Epidermal melanocyte (primary cell): Measurements from ENCODE around the gene PLEKHG1.

Experiments used
- DNase-seq: peaks from one replicate; pipeline ENCODE4 v3.0.0; 2011; ENCODE audit warnings: low spot score; ENCODE audit not compliant: insufficient read length

The PLEKHG1 gene

GRCh38 chr6:150588888-150589499, 10.7 kb upstream of the PLEKHG1 start:
- DNase-seq, result no peak

- DNase-seq, result no peak
Measured at GRCh38 chr6:150589852-150590251, 9.8 kb upstream of the PLEKHG1 start.

- no peak for DNase-seq
Measured at GRCh38 chr6:150590446-150590845, 9.2 kb upstream of the PLEKHG1 start.

DNA sequence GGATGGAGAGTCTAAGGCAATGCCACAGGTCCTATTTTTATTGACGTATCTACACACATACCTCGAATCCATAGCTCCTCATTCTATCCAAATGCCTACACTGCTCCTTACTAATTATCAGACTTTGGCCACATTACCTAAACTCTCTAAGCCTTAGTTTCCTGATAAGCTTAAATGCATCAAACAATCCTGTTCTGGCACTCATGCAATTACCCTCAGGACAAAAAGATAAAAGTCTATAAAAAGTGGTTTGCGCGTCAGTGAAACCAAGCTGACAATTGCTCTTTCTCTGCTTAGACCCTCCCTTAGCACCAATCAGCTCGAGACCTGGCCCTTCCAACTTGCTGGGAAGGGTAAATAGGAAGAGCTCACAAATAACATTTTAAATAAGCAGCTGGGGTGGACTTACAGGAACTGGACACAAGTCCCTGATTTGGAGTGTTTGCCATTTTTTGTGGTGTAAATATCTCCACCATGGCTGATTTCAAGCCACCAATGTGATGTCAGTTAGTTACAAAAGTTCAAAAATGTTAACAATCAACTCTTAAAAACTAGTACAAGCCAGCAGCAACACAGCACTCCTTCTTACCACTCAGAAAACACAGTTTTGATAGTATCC, 7.2 kb upstream of the PLEKHG1 start:
- no peak for DNase-seq

GRCh38 chr6:150593119-150593518, 6.6 kb upstream of the PLEKHG1 start:
- DNase-seq, result no peak

DNA sequence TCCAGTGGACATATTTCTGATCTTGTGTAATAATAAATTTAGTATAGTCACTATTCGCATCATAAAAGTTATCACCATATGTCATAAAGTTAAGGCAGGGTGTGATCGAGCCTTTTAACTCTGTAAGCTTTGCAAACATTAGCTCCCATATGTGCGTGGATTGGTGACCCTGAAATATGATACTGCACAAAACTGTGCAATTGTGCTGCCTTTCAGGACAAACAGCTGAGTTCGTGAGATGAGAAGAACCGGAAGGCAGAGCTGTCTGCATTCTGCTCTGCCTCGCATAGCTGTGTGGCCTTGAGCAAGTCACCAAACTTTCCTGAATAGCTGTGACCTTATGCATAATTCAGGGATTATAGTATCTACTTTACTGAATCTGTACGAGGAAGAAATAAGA, 3.2 kb upstream of the PLEKHG1 start:
- no peak for DNase-seq

GRCh38 chr6:150598401-150598800, 1.3 kb upstream of the PLEKHG1 start:
- no peak for DNase-seq

DNA sequence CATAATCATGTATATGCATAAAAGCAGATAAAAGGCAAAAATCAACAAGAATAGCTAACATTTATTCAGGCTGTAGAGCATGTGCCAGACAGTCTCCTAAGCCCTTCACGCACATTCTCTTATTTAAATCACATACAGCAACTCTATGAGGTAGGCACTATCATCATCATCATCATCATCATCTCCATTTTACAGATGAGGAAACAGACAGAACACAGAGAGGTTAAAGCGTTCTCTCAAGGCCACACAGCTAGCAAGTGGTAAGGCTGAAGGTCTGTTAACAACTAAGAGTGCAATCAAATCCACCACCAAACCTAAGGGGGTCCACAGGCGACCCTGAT, 857 bp upstream of the PLEKHG1 start:
- no peak for DNase-seq

DNA sequence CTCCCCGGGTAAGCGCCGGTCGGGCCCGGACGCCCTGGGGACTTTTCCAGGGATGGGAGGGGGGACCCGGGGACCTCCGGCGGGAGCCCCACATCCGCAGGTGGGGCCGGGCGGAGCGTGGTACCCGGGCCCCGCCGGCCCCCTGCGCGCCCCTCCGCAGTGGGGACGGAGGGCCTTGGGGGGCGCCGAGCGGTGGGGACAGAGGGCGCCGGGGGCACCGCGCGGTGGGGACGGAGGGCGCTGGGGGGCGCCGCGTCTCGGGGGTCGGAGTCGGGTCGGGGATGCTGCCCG, 270 bp downstream of the PLEKHG1 start:
- no peak for DNase-seq

DNA sequence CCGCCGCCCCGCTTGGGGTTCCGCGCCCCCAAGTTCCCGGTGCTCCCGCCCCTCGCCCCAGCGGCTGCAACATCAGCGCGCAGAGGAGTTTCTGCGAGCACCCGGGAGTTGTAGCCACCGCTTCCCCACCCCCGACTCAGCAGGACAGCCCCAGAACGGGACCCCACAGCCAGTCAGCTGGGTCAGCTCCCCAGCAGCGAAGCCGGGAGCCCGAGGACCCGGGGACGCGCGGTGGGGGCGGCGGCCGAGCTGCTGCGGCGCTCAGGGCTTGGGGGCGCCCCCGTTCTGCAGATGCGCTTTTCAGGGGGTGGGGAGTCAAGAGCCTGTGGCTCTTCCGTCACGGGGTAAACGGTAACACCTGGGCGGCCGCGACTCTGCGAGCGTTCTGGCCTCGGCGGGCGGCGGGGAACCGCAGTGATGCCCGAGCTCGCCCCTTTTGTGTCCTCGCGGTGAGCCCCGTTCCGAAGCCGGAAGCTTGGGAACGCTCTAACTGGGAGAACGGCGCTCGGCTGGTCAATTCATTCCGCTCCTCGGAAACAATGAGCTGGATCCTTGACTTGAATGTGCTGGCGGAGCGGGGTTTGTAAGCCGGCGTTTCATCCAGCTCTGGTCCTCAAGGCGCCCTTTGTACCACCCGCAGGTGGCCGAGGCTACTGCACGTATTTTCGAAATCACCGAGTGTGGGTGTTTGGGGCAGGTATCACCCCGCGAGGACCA, 774 bp downstream of the PLEKHG1 start:
- DNase-seq, result peak; percentile 81

DNA sequence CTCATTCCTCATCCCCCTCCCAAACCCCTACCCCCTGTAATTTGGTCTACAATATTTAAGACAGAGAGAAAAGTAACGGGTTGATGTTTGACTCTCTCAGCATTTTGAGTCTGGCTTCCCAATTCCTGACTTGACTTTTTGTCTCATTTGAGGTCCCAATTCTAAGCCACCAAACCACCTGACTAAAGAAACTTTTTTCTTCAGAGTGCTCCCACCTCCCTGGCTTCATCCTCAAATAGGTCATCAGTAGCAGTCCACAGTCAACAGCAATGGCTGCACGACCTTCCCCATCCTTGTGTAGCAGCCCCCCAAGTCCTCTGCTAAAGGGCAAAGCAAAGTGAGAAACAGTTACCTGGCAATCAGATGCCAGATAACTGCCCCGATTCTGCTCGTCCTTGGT, 1.8 kb downstream of the PLEKHG1 start:
- DNase-seq, result no peak

- no peak for DNase-seq
Measured at GRCh38 chr6:150603176-150603575, 3.5 kb downstream of the PLEKHG1 start.

DNA sequence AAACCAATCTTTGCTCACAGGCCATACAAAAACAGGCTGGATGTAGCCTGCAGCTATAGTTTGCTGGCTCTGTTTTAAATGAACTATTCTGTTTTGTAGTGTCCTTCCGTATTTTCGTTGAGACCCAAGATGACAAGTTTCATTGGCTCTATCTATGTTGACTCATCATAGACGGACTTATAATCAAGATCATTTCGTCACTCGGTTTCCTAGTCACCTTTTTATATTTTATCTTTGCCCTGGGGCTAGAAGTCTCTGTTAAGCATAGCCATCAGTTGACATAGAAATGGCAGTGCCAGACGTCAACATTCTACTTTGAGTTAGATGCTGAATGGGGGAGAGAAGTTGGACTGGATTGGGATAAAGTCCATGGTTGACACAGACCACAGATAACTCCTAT, 4.8 kb downstream of the PLEKHG1 start:
- no peak for DNase-seq

- no peak for DNase-seq
Measured at GRCh38 chr6:150605333-150605732, 5.6 kb downstream of the PLEKHG1 start.

DNA sequence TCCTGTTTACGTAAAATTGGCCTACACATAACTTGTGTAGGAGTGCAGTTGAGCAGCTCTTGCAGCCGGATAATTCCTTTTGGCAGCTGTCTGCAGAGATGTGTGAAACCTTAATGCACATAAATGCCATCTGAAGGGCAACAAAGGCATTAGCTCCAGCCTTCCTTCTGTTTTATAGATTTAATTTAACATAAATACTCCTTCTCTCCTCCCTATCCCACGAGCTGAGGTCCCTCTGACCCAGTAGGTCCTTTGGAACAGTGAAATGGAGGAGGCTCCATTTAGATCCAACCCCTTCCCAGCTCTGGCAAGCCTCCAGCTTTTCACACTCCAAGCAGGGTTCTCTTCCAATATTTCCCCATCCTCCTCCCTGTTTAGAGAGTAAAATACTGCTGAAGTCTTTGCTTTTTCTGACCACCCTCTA, 6.5 kb downstream of the PLEKHG1 start:
- no peak for DNase-seq

- no peak for DNase-seq
Measured at GRCh38 chr6:150606647-150607328, 7.1 kb downstream of the PLEKHG1 start.

DNA sequence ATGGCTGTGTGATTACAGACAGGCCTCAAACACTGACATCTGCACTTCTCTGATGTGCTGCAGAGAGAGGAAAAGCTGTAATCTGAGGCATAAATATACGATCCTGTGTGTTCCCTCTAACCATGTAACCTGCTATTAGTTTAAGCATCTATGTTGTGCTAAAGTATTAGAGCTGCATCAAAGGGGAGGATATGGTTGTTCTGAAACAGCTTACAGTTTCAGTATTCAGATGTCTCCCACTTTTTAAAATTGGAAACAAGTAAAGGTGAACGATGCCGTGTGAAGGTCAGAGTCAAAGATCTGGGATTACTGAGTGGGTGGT, 7.6 kb downstream of the PLEKHG1 start:
- no peak for DNase-seq

DNA sequence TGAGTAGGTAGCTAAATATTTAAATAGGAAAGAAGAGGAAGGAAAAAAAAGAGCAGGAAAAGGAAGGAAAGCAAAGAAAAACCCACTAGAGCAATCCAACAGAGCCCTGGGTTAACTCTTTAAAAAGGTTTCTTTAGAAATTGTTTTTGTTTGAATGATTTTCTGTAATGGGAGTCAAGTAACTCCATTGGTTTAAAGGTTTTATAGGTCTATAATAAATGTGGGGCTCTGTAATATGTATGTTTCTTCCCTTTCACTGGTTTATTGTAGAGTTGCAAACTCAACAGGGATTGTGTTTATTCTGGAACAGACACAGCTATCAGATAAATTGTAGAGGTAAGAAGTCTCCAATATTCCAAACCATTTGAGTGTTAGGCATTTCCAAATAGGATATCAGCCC, 10.9 kb downstream of the PLEKHG1 start:
- no peak for DNase-seq

- DNase-seq, result no peak
Measured at GRCh38 chr6:150613269-150613668, 13.6 kb downstream of the PLEKHG1 start.

GRCh38 chr6:150615967-150616366, 16.3 kb downstream of the PLEKHG1 start:
- no peak for DNase-seq

DNA sequence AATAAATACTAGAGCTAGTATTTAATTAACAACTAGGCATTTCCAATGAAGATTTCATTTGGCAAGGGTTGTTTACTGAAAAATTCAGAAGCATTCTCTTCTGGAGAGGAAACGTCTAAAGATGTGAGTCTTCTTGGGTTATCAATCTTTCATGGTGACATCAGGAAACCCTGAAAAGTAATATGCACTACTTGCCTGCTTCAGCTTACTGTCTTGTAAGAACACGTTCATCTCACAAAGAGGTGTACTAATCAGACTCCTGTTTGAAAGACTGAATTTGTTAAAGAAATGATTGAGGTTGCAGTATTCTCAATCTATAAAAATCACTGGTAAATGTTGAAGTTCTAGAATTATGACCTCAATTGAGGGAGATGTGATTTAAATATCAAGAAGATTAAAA, 16.9 kb downstream of the PLEKHG1 start:
- no peak for DNase-seq

GRCh38 chr6:150617062-150617461, 17.4 kb downstream of the PLEKHG1 start:
- DNase-seq, result no peak
